Left ventricle myocardium inferior (tissue), 1 donor: ENCODE data around the gene SLC44A5. TPM values are rescaled to one million over a fixed set of nuclear protein-coding genes. Genes with fewer than 3 reads are reported as not detected.
"Not testable (repeated sequence)": the region's sequence is repeated elsewhere in the genome, so short reads cannot be mapped to it uniquely, and the experiment has no call there.

Experiments used
- DNase-seq: peaks from one replicate; pipeline ENCODE4 v3.0.0-alpha.2; 2020
- H3K27ac ChIP-seq: fragments of 200-600 bp; replicated peaks from 2 replicates; pipeline ENCODE4 v1.8.0; 2021
- H3K27me3 ChIP-seq: fragments of 200-600 bp; 2 replicates; pipeline ENCODE4 v1.8.0; 2021; ENCODE audit warnings: low read depth
- H3K36me3 ChIP-seq: fragments of 200-600 bp; 2 replicates; pipeline ENCODE4 v1.8.0; 2021
- H3K4me1 ChIP-seq: fragments of 200-600 bp; 2 replicates; pipeline ENCODE4 v1.8.0; 2021
- H3K4me3 ChIP-seq: fragments of 200-600 bp; 2 replicates; pipeline ENCODE4 v1.8.0; 2021; ENCODE audit warnings: mild to moderate bottlenecking, moderate library complexity
- H3K9me3 ChIP-seq: fragments of 200-600 bp; replicated peaks from 2 replicates; pipeline ENCODE4 v1.8.0; 2021
- intact Hi-C: fragments of 100-400 bp; cut with micrococcal nuclease; formaldehyde crosslinking; loops from one replicate; pipeline ENCODE4 v1.11.0; 2022
- total RNA-seq: library from RNA; stranded (reverse); fragmentation: NEBNext Ultra II Directional; extraction: Animal tissue kit (Norgen Biotek cat#: 25700); gene quantifications from one replicate; pipeline ENCODE4 v1.2.1, GENCODE V29; 2021
- TF ChIP-seq, protein P1 (sequence below): fragments of 200-600 bp; IDR thresholded peaks from 2 replicates; pipeline ENCODE4 v1.8.0; 2021; ENCODE audit warnings: antibody characterized with exemption, mild to moderate bottlenecking, borderline replicate concordance
- donor health status: DM: no; HTN: yes; CAD: no; lungs with severe emphysema.

The SLC44A5 gene
- total RNA-seq, 1 donor from 2014 or later = 0.58 TPM

DNA sequence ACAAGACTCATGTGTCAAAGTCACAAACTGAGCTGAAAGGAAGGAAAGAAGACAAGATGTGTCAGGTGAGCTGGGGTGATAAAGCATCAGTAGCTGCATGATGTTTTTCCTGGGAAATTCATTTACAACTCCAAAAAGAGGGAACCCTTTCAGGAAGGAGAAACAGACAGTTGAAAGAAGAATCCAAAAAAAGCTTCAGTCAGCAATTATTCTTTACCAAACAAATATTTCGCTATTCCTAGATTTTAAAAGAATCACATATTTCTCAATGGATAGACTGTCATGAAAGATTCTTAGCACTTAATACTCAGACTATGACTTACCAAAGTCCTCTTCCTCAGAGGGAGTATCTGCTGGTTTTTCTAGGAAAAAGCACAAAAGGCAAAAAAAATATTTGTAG lies 214.7 kb downstream of the SLC44A5 start:
- H3K4me1 ChIP-seq = no peaks in the 10 kb centered on the region
- H3K36me3 ChIP-seq = no peaks in the 10 kb centered on the region
- peaks cover 13% of the 10 kb centered on the region for H3K9me3 ChIP-seq
- no peak overlapping the region for H3K27ac ChIP-seq
- no peaks in the 10 kb centered on the region for H3K27me3 ChIP-seq
- intact Hi-C loops = no loop called here
- DNase-seq = no peak
- TF ChIP-seq, protein P1, sequence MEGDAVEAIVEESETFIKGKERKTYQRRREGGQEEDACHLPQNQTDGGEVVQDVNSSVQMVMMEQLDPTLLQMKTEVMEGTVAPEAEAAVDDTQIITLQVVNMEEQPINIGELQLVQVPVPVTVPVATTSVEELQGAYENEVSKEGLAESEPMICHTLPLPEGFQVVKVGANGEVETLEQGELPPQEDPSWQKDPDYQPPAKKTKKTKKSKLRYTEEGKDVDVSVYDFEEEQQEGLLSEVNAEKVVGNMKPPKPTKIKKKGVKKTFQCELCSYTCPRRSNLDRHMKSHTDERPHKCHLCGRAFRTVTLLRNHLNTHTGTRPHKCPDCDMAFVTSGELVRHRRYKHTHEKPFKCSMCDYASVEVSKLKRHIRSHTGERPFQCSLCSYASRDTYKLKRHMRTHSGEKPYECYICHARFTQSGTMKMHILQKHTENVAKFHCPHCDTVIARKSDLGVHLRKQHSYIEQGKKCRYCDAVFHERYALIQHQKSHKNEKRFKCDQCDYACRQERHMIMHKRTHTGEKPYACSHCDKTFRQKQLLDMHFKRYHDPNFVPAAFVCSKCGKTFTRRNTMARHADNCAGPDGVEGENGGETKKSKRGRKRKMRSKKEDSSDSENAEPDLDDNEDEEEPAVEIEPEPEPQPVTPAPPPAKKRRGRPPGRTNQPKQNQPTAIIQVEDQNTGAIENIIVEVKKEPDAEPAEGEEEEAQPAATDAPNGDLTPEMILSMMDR = no peak
- no peak overlapping the region for H3K4me3 ChIP-seq

- H3K27me3 ChIP-seq = no peaks in the 10 kb centered on the region
- no peak overlapping the region for H3K4me3 ChIP-seq
- no peaks in the 10 kb centered on the region for H3K36me3 ChIP-seq
- H3K27ac ChIP-seq = no peak overlapping the region
- TF ChIP-seq, protein P1 = no peak
- DNase-seq = no peak
- H3K9me3 ChIP-seq = peaks cover 30% of the 10 kb centered on the region
- no peaks in the 10 kb centered on the region for H3K4me1 ChIP-seq
- intact Hi-C loops = no loop called here
Observed at GRCh38 chr1:75394386-75395139, 216.4 kb downstream of the SLC44A5 start.

GRCh38 chr1:75392278-75392677 lies 218.6 kb downstream of the SLC44A5 start:
- intact Hi-C loops = no loop called here
- DNase-seq = no peak
- TF ChIP-seq, protein P1 = no peak
- H3K9me3 ChIP-seq = peaks cover 45% of the 10 kb centered on the region
- no peaks in the 10 kb centered on the region for H3K27me3 ChIP-seq
- no peaks in the 10 kb centered on the region for H3K36me3 ChIP-seq
- H3K4me3 ChIP-seq = no peak overlapping the region
- H3K4me1 ChIP-seq = no peaks in the 10 kb centered on the region
- no peak overlapping the region for H3K27ac ChIP-seq

GRCh38 chr1:75375476-75376447 lies 235.2 kb downstream of the SLC44A5 start:
- intact Hi-C loops, H3K27me3 ChIP-seq, H3K36me3 ChIP-seq, DNase-seq, H3K27ac ChIP-seq, H3K4me1 ChIP-seq: not testable (repeated sequence)
- H3K9me3 ChIP-seq = peaks cover 11% of the 10 kb centered on the region
- peak overlapping the region; percentile 23 for H3K4me3 ChIP-seq

GRCh38 chr1:75373542-75374159 lies 237.3 kb downstream of the SLC44A5 start:
- DNase-seq = no peak
- TF ChIP-seq, protein P1 = no peak
- H3K27me3 ChIP-seq = no peaks in the 10 kb centered on the region
- no peak overlapping the region for H3K27ac ChIP-seq
- no peaks in the 10 kb centered on the region for H3K4me1 ChIP-seq
- H3K36me3 ChIP-seq = no peaks in the 10 kb centered on the region
- peaks cover 16% of the 10 kb centered on the region for H3K9me3 ChIP-seq
- no peak overlapping the region for H3K4me3 ChIP-seq
- intact Hi-C loops = no loop called here
